Mesenchymal stem cell (in vitro differentiated cells and primary cell): ENCODE results near the gene LGR6.

Source experiments
- DNase-seq: peaks from one replicate; pipeline ENCODE4 v3.0.0-alpha.2; 2013
- H2AFZ ChIP-seq: one replicate; pipeline ENCODE4 v1.6.1; 2013; ENCODE audit warnings: low read depth, mild to moderate bottlenecking, control low read depth, inconsistent platforms, low read length, moderate library complexity
- H2AK5ac ChIP-seq: 2 replicates; pipeline ENCODE4 v1.6.1; 2013; ENCODE audit warnings: low read length, moderate library complexity, mild to moderate bottlenecking, inconsistent platforms; ENCODE audit not compliant: severe bottlenecking
- H2BK120ac ChIP-seq: one replicate; pipeline ENCODE4 v1.6.1; 2013; ENCODE audit warnings: low read depth, mild to moderate bottlenecking, inconsistent platforms, low read length, moderate library complexity
- H2BK12ac ChIP-seq, 2 experiments: one replicate each; pipeline ENCODE4 v1.6.1; 2013; ENCODE audit warnings: inconsistent platforms in 2 of 2, low read length in 2 of 2, mild to moderate bottlenecking in 2 of 2, moderate library complexity in 2 of 2, control low read depth in 1 of 2
- H2BK15ac ChIP-seq: one replicate; pipeline ENCODE4 v1.6.1; 2013; ENCODE audit warnings: mild to moderate bottlenecking, low read depth, inconsistent platforms; ENCODE audit not compliant: poor library complexity, severe bottlenecking
- H2BK5ac ChIP-seq: 2 replicates; pipeline ENCODE4 v1.6.1; 2013; ENCODE audit warnings: low read depth, mild to moderate bottlenecking, low read length, control low read depth, inconsistent platforms; ENCODE audit not compliant: poor library complexity, severe bottlenecking
- H3K14ac ChIP-seq, 2 experiments: one replicate each; pipeline ENCODE4 v1.6.1; 2013; ENCODE audit warnings: inconsistent platforms in 2 of 2, low read length in 2 of 2, control low read depth in 1 of 2, mild to moderate bottlenecking in 1 of 2, moderate library complexity in 1 of 2
- H3K18ac ChIP-seq, 2 experiments: one replicate each; pipeline ENCODE4 v1.6.1; 2013; ENCODE audit warnings: inconsistent platforms in 2 of 2, low read length in 2 of 2, control low read depth in 1 of 2, low read depth in 1 of 2, mild to moderate bottlenecking in 1 of 2
- H3K23ac ChIP-seq, 2 experiments: one replicate each; pipeline ENCODE4 v1.6.1; 2013; ENCODE audit warnings: inconsistent platforms in 2 of 2, low read length in 2 of 2, mild to moderate bottlenecking in 2 of 2, moderate library complexity in 2 of 2, control low read depth in 1 of 2
- H3K27ac ChIP-seq: 2 replicates; pipeline ENCODE4 v1.5.1; 2013; ENCODE audit warnings: mild to moderate bottlenecking, moderate library complexity, low read length, control low read depth, inconsistent platforms; ENCODE audit not compliant: poor library complexity, severe bottlenecking
- H3K27me3 ChIP-seq, 2 experiments: 2 replicates each; pipeline versions ENCODE4 v1.6.1 to v1.7.0; 2013; ENCODE audit warnings: low read length in 2 of 2, mild to moderate bottlenecking in 2 of 2, moderate library complexity in 2 of 2, control low read depth in 1 of 2, inconsistent platforms in 1 of 2; ENCODE audit not compliant: control insufficient read depth in 1 of 2, insufficient read depth in 1 of 2
- H3K36me3 ChIP-seq, 2 experiments: 2 replicates each; pipeline versions ENCODE4 v1.6.1 to v1.7.0; 2013; ENCODE audit warnings: low read length in 2 of 2, control low read depth in 1 of 2, inconsistent platforms in 1 of 2, low read depth in 1 of 2, mild to moderate bottlenecking in 1 of 2; ENCODE audit not compliant: insufficient read depth in 2 of 2, control insufficient read depth in 1 of 2
- H3K4ac ChIP-seq, 2 experiments: one replicate each; pipeline ENCODE4 v1.6.1; 2013; ENCODE audit warnings: inconsistent platforms in 2 of 2, low read length in 2 of 2, mild to moderate bottlenecking in 2 of 2, moderate library complexity in 2 of 2, control low read depth in 1 of 2, low read depth in 1 of 2
- H3K4me1 ChIP-seq: 2 replicates; pipeline ENCODE4 v1.6.1; 2013; ENCODE audit warnings: low read depth, low read length, control low read depth; ENCODE audit not compliant: control insufficient read depth, insufficient read depth
- H3K4me2 ChIP-seq: 2 replicates; pipeline ENCODE4 v1.6.1; 2013; ENCODE audit warnings: low read length, mild to moderate bottlenecking, inconsistent platforms; ENCODE audit not compliant: poor library complexity, severe bottlenecking
- H3K4me3 ChIP-seq, 2 experiments: 2 replicates each; pipeline versions ENCODE4 v1.5.1 to v1.7.0; 2013; ENCODE audit warnings: low read length in 2 of 2, mild to moderate bottlenecking in 2 of 2, control low read depth in 1 of 2, low read depth in 1 of 2; ENCODE audit not compliant: insufficient read depth in 1 of 2
- H3K79me1 ChIP-seq: replicated peaks from 2 replicates; pipeline ENCODE4 v1.6.1; 2013; ENCODE audit warnings: mild to moderate bottlenecking, control low read depth, low read length, inconsistent platforms; ENCODE audit not compliant: poor library complexity, severe bottlenecking
- H3K9ac ChIP-seq: 2 replicates; pipeline ENCODE4 v1.7.0; 2013; ENCODE audit warnings: mild to moderate bottlenecking, low read length, moderate library complexity
- H3K9me3 ChIP-seq: 2 replicates; pipeline ENCODE4 v1.7.0; 2013; ENCODE audit warnings: mild to moderate bottlenecking, low read length; ENCODE audit not compliant: control insufficient read depth
- H4K8ac ChIP-seq: one replicate; pipeline ENCODE4 v1.6.1; 2013; ENCODE audit warnings: inconsistent platforms, mild to moderate bottlenecking, low read length, moderate library complexity
- H4K91ac ChIP-seq: one replicate; pipeline ENCODE4 v1.6.1; 2013; ENCODE audit warnings: mild to moderate bottlenecking, low read length, inconsistent platforms
- WGBS: methylation state at CpG from one replicate; pipeline ENCODE4 v1.1.7; 2013; ENCODE audit warnings: mixed read lengths; 5-methylcytosine and 5-hydroxymethylcytosine counted together

LGR6 gene

GRCh38 chr1:202149566-202149965, 44.0 kb upstream of the LGR6 start:
- H2BK12ac ChIP-seq, result no peak overlapping the region
- H3K9ac ChIP-seq, result no peak overlapping the region
- peaks cover 2% of the 10 kb centered on the region for H3K4me1 ChIP-seq
- no peaks in the 10 kb centered on the region for H3K9me3 ChIP-seq
- no peak overlapping the region for H3K4me2 ChIP-seq
- DNase-seq, result no peak
- no peaks in the 10 kb centered on the region for H3K36me3 ChIP-seq
- H2AFZ ChIP-seq, result no peak overlapping the region
- WGBS, result 100% methylated on average over 3 of the region's 4 CpGs
- H4K8ac ChIP-seq, result no peak overlapping the region
- no peak overlapping the region for H2BK15ac ChIP-seq
- H3K18ac ChIP-seq, result no peak overlapping the region
- no peak overlapping the region for H2AK5ac ChIP-seq
- H3K27ac ChIP-seq, result no peak overlapping the region
- peaks cover 5% of the 10 kb centered on the region for H3K79me1 ChIP-seq
- H2BK5ac ChIP-seq, result no peak overlapping the region
- H3K23ac ChIP-seq, result no peak overlapping the region
- no peak overlapping the region for H3K4me3 ChIP-seq
- H2BK120ac ChIP-seq, result no peak overlapping the region
- H3K27me3 ChIP-seq, result peaks cover 0 to 17% of the 10 kb centered on the region in 2 experiments
- no peak overlapping the region for H3K4ac ChIP-seq
- no peak overlapping the region for H3K14ac ChIP-seq
- no peak overlapping the region for H4K91ac ChIP-seq

- no peak for DNase-seq
- H3K4me3 ChIP-seq, result no peak overlapping the region
- H4K8ac ChIP-seq, result no peak overlapping the region
- H3K14ac ChIP-seq, result no peak overlapping the region
- H3K18ac ChIP-seq, result no peak overlapping the region
- H2AFZ ChIP-seq, result no peak overlapping the region
- H2BK5ac ChIP-seq, result no peak overlapping the region
- no peak overlapping the region for H2BK12ac ChIP-seq
- no peak overlapping the region for H2BK15ac ChIP-seq
- no peak overlapping the region for H2BK120ac ChIP-seq
- peaks cover 6% of the 10 kb centered on the region for H3K4me1 ChIP-seq
- no peaks in the 10 kb centered on the region for H3K36me3 ChIP-seq
- H3K9ac ChIP-seq, result no peak overlapping the region
- WGBS, result 97% methylated on average over 7 of the region's 9 CpGs
- H3K9me3 ChIP-seq, result no peaks in the 10 kb centered on the region
- H3K4me2 ChIP-seq, result no peak overlapping the region
- peaks cover 0 to 20% of the 10 kb centered on the region in 2 experiments for H3K27me3 ChIP-seq
- H3K27ac ChIP-seq, result no peak overlapping the region
- H3K79me1 ChIP-seq, result peaks cover 3% of the 10 kb centered on the region
- no peak overlapping the region for H4K91ac ChIP-seq
- no peak overlapping the region for H3K23ac ChIP-seq
- H2AK5ac ChIP-seq, result no peak overlapping the region
- no peak overlapping the region for H3K4ac ChIP-seq
These were observed 43.4 kb upstream of the LGR6 start for GRCh38 chr1:202150187-202150586.

GRCh38 chr1:202150602-202151001, 43.0 kb upstream of the LGR6 start:
- Histone ChIP-seq H3K4ac (no peak overlapping the region), H3K9ac (no peak overlapping the region), H2BK120ac (no peak overlapping the region), H3K79me1 (no peaks in the 10 kb centered on the region), H3K36me3 (no peaks in the 10 kb centered on the region), H2BK5ac (no peak overlapping the region), H3K14ac (no peak overlapping the region), H2AFZ (no peak overlapping the region), H2BK12ac (no peak overlapping the region), H2AK5ac (no peak overlapping the region), H3K4me1 (peaks cover 7% of the 10 kb centered on the region), H3K27ac (no peak overlapping the region), H2BK15ac (no peak overlapping the region), H3K27me3 (peaks cover 0 to 20% of the 10 kb centered on the region in 2 experiments), H3K23ac (no peak overlapping the region), H3K4me2 (no peak overlapping the region), H3K4me3 (no peak overlapping the region), H4K8ac (no peak overlapping the region), H3K9me3 (no peaks in the 10 kb centered on the region), H3K18ac (no peak overlapping the region), H4K91ac (no peak overlapping the region)
- 88% methylated on average over 8 of the region's 8 CpGs for WGBS
- DNase-seq, result no peak

- WGBS, result 80% methylated on average over 2 of the region's 2 CpGs
- no peak overlapping the region for H2AK5ac ChIP-seq
- H4K91ac ChIP-seq, result no peak overlapping the region
These were observed 42.6 kb upstream of the LGR6 start for GRCh38 chr1:202151045-202151444.

More at GRCh38 chr1:202151045-202151444, 42.6 kb upstream of the LGR6 start:
- Histone ChIP-seq H3K4me2 (no peak overlapping the region), H3K4ac (no peak overlapping the region), H4K8ac (no peak overlapping the region), H2AFZ (no peak overlapping the region), H3K79me1 (no peaks in the 10 kb centered on the region), H2BK12ac (no peak overlapping the region), H3K36me3 (no peaks in the 10 kb centered on the region), H2BK15ac (no peak overlapping the region), H3K9ac (no peak overlapping the region), H3K18ac (no peak overlapping the region), H3K27ac (no peak overlapping the region), H2BK120ac (no peak overlapping the region), H3K14ac (no peak overlapping the region), H2BK5ac (no peak overlapping the region), H3K27me3 (peaks cover 0 to 20% of the 10 kb centered on the region in 2 experiments), H3K23ac (no peak overlapping the region), H3K9me3 (no peaks in the 10 kb centered on the region), H3K4me3 (no peak overlapping the region), H3K4me1 (peaks cover 7% of the 10 kb centered on the region)
- no peak for DNase-seq
